Caki2 (cell line): ENCODE measurements around the gene CPNE4. TPM values are rescaled to one million over a fixed set of nuclear protein-coding genes. Genes with fewer than 3 reads are reported as not detected.
"Not testable (repeated sequence)": the region's sequence is repeated elsewhere in the genome, so short reads cannot be mapped to it uniquely, and the experiment has no call there.

Source experiments
- DNase-seq: peaks from one replicate; pipeline ENCODE4 v3.0.0-alpha.2; 2015; ENCODE audit warnings: low read depth
- in situ Hi-C: cut with HindIII; loops from 2 replicates; pipeline ENCODE4 v1.10.0; 2016; ENCODE audit warnings: low sequenced_read_pairs, low pct_unique_long_range_greater_than_20kb, mixed read lengths
- total RNA-seq: library from RNA; depleted of rRNA; stranded (reverse); fragments of >200 nt; shearing (Covaris generic); gene quantifications from 2 replicates; pipeline ENCODE4 v1.2.3, GENCODE V29; 2014; ENCODE audit warnings: low replicate concordance; rRNA removed

The CPNE4 gene
- 0.27 and 0.96 TPM in 2 replicates for total RNA-seq

DNA sequence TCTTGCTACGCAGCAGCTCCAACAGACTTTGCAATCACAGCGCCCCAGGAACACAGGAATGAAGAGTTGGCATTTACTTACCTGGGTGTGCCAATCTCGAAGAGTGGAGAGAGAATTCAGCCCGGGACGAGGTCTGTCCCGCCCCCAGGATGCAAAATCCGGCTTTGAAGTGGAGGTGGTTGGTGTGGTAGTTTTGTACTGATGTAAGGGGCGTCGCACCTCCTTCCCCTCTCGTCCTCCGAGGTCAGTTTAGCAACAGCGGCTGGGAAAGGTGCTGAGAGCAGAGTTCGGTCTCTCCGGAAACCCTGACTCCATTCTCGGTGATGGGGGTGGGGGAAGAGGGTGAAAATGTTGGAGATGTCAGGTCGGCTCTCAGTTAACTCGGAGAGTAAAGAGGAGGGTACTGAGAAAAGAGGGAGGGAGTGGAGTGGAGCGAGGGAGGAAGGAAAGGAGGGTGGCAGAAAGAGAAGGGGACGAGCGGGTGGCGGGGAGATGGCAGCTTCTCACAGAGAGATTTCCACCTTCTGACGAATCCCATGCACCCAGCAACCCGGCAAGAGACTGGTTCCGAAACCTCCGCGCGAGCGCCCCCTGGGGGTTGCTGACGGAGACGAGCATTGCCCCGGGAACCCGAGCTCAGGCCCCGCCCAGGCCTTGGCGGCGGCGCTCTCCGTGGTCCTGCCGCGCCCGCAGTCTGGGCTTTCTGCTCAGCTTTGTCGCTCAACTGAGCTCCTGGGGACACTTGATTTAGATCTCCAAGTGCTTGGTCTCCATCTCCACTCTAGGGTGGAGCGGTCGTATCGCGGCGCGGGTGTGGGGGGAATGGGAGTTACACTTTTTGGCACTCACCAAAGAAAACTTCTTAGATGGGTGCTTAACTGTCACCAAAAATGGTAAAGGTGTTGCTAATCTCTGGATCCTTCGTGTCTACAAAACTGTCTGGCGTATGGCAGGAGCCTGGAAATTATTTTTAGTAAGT lies at the start of gene CPNE4:
TSS of gene CPNE4 (minus strand) at position 529 of the 979 bp plus-strand sequence.
- in situ Hi-C loops = no loop called here
- DNase-seq = peak; percentile 83

DNA sequence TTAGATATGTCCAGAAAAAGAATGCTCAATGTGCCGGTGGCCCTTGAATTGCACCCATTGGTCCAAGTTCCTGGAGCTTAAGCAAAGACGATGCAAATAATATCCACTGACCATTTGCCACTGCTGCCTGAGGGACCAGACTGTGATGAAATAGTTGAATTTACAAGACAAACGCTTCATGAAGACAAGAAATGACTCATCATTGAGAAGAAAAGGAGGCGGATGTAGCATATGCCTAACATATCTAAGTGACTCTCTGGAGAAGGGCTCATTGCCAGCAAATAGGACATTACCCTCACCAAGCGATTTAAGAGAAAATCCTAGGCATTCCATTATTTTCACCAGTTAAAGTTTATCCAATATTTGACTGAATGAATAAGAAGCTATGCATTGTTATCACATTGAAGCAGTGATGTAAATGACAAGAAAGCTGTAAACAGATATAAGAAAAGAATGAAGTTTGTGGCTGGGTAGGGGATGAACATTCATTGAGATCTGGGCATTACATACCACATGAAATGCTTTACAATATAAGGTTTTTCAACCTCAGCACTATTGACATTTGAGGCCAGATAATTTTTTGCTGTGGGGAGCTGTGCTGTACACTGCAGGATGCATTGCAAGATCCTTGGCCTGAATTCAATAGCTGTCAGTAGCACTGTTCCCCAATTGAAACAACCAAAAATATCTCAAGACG lies 48.9 kb upstream of the CPNE4 start:
- DNase-seq = peak; percentile 27
- in situ Hi-C loops = no loop called here

DNA sequence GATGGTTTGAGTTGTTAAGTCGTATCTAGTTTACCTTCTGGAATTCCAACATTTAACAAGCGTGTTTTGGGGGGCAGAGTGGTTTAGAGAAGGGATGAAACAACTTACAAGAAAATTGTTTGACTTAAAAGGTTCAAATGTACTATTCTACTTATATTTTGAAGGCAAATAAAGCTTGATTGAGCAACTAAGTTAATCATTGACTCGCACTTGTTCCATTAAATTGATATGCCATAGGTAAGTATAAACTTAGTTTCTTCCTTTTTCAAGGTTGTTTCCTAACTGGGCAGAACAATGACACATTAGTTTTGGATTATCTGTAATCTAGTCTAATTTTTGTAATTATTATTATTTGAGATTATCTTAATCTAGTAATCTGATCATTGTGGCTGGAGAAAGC lies 48.3 kb upstream of the CPNE4 start:
- in situ Hi-C loops = no loop called here
- no peak for DNase-seq

DNA sequence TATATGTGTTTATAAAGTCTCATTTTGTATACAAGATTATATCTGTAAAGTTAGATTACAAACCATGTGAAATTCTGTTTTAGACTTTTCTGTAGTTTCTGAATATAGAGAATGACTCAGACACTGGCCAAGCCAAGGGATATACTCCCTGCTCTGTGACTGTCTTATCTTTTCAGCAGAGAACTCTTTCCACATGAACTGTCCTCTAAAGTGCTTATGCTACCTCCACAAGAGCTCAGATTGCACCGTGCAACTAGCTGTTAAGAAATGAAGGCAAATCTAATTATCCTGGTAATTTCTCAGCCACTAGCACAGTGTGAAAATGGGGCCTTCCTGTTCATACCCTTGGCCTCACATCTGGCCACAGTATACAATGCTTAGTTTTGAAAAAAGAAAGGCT lies 44.3 kb upstream of the CPNE4 start:
- in situ Hi-C loops = no loop called here
- no peak for DNase-seq

DNA sequence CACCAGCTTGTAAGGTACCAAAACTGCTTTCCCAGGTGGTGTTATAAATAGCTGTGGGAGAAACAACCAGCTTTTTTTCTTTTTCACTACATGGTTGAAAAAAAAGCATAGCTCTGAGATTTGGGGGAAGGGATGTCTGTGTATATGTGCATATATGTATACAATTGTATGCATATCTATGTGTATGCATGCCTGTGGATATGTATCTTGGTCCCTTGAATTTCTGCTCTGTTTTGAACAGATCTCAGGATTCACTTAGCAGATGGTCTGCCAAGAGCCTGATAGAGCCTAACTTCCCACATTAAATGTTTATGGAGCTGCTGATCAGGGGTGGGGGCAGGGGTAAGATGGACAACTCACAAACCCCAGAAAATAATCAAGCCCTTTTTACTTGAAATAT lies 39.0 kb upstream of the CPNE4 start:
- in situ Hi-C loops = no loop called here
- DNase-seq = no peak

DNA sequence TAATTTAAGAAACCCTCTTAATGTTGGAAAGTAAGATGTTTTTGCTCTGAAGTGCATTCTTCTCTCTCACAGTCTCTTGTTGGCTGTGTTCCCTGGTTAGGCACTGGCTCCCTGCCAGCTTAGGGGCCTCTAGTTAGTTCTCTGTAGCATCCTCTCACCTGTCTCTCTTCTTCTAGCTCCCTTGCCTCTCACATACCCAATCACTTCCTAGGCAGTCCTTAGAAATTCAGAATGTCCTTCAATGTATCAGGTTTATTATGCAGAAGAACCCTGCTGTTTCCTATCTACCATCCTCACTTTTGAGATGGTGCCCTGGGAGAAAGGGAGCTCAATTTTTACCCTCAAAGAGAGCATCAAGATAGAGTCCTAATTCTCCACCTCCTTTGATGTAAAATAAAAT lies 36.2 kb upstream of the CPNE4 start:
- in situ Hi-C loops = no loop called here

DNA sequence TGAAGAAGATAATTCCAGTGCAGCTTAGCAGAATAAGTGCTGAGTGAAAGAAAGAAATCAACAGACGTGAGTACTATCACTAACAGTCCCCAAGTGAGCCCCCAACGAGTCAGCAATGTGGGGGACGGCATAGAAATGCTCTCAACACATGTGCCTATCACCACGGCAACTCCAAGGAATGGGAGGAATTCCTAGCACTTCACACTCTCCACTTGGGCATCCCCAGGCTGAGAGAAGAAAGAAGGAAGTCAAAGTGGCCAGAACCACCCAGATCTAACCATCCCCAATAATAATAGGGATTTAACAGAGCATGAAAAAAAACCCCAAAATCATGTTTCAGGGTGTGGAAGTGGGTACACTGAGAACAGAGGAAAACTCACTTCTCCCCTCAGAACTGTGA lies 29.3 kb upstream of the CPNE4 start:
- in situ Hi-C loops = no loop called here
- no peak for DNase-seq

More for the DNA sequence above, 36.2 kb upstream of the CPNE4 start:
- no peak for DNase-seq

DNA sequence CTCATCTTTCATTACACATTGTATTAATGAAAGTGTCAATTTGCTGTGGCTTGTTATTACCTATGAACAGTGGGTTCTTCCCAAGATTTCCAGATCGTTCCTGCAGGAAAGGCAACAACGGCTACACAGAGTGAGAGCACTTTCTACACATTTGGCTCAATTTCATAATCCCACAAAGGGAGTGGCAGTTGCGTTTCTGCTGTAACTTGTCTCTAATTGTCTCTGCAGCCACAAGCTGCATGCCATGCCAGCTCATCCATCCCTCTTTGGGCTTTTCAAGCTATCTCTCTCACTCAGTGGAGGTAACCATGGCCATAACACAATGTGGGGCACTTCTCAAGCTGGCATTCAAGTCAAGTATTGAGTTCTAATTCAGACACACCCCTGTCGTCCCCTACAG lies 27.7 kb upstream of the CPNE4 start:
- in situ Hi-C loops = no loop called here
- no peak for DNase-seq

DNA sequence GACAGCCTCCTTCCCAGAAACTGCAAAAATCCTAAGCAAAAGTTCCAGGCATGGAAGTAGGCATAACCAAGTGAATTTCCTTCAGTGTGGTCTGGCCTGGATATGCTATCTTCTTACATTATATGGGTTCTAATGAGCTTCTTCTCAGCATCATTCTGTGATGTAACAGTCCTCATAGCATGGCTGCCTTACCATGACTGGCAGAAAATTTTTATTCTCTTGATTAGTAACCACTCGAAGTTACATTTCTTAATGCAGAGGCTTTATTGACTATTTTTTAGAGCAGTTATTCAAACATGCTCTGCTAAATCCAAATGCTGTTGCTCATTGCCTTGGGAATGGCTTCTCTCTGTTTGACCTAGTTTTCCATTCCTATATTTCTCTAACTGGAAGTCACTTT lies 21.1 kb upstream of the CPNE4 start:
- in situ Hi-C loops = no loop called here
- no peak for DNase-seq

DNA sequence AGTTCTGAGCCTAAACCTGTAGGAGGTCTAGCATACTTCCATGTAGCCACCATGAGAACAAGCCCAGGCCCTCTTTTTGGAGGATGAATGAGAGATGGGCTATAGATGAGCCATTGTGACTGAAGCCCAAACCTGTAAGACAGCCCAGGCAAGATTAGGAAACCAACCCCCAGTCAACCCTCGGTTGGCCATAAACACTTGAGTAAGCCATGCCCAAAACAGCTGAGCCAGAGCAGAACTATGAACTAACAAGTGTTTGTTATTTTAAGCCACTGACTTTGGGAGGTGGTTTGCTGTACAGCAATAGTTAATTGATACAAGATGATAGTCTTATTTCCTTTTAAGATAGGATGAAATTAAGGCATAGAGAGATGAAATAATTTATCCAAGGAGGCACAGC lies 12.4 kb upstream of the CPNE4 start:
- DNase-seq = no peak
- in situ Hi-C loops = no loop called here

DNA sequence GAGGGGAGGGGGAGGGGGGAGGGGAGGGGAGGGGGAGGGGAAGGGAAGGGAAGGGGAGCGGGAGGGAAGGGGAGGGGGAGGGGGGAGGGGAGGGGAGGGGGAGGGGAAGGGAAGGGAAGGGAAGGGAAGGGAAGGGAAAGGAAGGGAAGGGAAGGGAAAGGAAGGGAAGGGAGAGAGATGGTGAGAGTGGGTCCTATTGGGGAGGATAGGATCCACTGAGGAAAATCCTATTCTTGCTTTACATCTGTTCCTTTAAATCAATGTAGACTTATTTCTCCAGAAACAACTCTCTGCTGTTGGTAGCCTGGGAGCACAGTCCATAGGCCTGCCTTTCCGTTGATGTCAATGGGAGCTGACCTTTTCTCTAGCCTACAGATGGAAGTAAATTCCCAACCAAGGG lies 10.1 kb upstream of the CPNE4 start:
- DNase-seq, in situ Hi-C loops: not testable (repeated sequence)

DNA sequence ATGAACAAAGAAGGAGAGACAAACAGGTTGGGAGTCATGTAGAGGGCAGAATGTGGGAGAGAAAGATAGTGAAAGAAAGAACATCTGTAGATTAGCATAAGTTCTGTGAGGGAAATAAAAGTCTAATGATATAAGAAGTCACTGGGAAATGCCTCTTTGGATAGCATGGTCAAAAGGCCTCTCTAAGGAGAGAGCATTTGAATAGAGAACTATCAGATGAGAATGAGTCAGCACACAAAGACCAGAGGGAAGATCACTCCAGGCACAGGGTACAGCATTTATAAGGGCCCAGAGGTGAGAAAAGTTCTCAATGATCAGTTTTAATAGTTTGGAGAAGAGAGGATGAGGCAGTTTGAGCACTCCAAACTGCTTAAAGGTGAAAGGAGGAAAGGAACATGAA lies 7.9 kb upstream of the CPNE4 start:
- in situ Hi-C loops = no loop called here
- no peak for DNase-seq

DNA sequence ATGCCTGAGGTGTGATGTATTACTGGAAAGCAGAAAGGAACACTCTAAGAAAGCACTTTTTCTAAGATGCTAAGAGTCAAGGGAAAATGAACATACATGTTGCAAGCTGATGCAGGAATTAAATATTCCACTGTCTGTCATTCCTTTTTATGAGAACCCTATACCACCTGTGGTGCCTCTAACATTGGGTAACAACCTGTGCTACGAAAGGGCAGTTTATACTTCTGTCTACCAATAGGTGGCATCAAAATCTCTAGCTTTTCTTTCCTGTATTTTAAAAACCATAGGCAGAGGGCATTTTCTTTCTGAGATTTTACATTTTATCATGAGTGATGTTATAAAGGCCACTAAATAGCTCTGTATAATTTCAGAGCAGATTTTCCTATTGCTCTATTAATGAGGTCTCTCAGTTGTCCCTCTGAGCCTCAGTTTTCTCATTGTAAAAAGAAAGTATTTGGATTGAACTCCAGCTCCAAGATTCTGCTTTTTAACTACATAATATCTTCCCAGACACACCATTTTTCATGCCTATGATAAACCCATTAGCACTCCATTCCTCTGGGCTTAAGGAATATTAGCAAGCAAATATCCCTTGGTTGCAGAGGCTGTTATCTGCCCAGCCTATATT lies 3.5 kb upstream of the CPNE4 start:
- peak; percentile 31 for DNase-seq
- in situ Hi-C loops = no loop called here

DNA sequence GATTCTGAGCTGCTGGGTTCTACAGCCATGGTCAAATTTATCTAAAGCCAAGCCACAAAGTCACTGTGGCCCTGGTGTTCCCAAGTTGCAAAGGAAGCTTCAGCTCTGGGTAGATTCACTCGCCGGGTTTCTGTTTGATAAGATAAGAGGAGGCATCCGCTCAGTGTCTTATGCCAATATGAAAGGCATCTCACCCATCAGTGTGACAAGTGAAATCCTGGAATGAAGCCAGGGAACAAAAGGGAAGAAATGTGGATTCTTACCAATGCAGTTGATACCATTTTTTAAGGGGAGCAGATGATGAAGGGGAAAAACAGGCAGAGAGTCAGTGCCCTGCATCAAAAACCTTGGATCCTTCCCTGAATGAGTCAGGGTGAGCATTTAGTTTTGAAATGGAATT lies 2.8 kb upstream of the CPNE4 start:
- in situ Hi-C loops = no loop called here
- DNase-seq = no peak

DNA sequence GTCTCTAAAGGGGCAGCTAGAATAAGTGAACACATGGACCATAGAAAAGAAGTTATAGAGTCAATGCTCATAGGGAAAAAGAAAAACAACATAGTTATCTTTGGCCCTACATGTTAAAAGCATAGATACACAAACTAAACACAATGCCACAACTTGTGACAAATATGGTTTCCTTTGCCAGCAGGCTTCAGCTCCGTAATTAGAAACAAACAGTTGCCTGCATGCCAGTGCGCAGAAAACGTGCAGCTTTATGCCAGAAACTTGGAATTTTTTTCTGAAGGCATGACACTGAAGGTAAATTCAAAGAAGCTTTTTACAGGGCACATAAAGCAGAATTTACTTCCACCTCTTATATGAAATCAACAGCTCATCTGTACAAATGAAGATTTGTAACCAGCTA lies 2.2 kb upstream of the CPNE4 start:
- DNase-seq = no peak
- in situ Hi-C loops = no loop called here

DNA sequence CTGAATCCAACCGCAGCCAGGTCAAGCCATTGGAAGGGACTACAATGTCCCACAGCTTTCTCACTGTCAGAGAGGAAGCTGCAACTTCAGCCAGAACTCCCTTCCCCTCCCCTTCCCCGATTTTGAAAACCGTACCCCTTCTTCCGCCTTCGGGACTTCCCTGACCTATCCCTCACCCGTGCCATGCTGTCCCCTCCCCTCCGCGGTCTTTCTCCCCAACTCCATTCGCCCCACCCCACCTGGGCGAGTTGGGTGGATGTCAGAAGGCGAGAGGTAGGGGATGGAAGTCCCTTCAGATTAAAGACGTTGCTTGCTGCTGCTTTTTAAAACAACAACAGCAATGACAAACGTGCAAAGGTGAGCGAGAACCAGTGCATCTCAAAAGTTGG lies 723 bp downstream of the CPNE4 start:
- DNase-seq = no peak
- in situ Hi-C loops = no loop called here

DNA sequence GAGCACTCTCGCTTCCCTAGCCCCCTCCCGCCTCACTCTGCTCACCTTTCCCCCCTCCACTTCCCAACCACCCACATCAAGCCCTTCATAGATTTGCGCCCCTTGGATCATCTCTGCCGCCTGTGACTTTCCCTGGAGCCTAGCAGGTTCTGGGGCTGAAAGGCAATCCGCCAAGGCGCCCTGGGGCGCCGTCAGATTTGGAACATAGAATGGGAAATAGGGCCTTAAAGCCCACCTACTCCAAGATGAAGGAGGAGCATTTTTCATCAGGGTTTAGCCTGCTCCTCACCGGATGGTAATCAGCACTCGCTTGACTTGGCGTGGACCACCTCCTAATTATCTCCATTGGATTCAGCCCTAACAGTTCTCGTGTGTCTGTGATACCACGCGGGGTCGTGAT lies 1.3 kb downstream of the CPNE4 start:
- in situ Hi-C loops = no loop called here
- DNase-seq = no peak

DNA sequence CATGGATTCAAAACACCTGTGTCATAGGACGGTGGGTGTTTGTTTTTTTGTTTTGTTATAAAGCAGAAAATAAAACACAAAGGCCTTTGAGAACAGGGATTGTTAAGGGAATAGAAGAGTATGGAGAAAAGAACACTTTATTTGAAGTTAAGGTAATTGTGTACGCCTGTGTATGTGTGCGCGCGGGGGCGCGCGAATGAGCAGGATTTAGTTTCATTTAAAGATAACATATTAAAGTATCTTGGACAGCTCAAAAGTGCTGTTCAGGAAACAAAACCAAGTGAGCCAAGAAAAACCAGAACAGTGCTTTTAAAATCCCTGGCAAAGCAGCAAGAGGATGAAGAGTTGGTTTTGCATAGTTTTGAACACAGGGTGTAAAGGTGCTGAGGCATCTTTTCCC lies 1.9 kb downstream of the CPNE4 start:
- in situ Hi-C loops = no loop called here
- no peak for DNase-seq
